Gastrocnemius medialis (tissue), 4 donors: ENCODE results near the gene MED12.

Source experiments
- CTCF ChIP-seq, 5 experiments: fragments of 450-650 bp in 3 of 5; fragments of 200-600 bp in 2 of 5; sonication (generic) in 2 of 5; IDR thresholded peaks in 4 of 5; conservative IDR thresholded peaks in 1 of 5; 1 replicate in 4 of 5; 2 replicates in 1 of 5; pipeline ENCODE4 v1.5.1; 2016 to 2019; ENCODE audit warnings: antibody characterized with exemption in 5 of 5, mild to moderate bottlenecking in 3 of 5, moderate library complexity in 3 of 5
- POLR2A ChIP-seq, 2 donors: fragments of 450-650 bp; IDR thresholded peaks; one replicate each; pipeline ENCODE4 v1.6.1; 2017; ENCODE audit warnings: antibody characterized with exemption in 2 of 2, mild to moderate bottlenecking in 2 of 2, moderate library complexity in 2 of 2

- TF ChIP-seq POLR2A (IDR thresholded peaks at IDR 0.05) (no peak), CTCF (IDR thresholded peaks at IDR 0.05 in 4 of 5, conservative IDR thresholded peaks at IDR 0.05 in 1 of 5) (no peak)
These were observed 27.1 kb upstream of the MED12 start for GRCh38 chrX:71091263-71091662.
